SU-DHL-6 (cell line): ENCODE measurements around the gene ADGRD1.

Source experiments
- CTCF ChIP-seq: fragments of 200-600 bp; sonication (generic); IDR thresholded peaks from one replicate; pipeline ENCODE4 v1.5.1; 2017; ENCODE audit warnings: antibody characterized with exemption, mild to moderate bottlenecking, low read length, moderate library complexity; ENCODE audit not compliant: insufficient read depth, poor library complexity, severe bottlenecking
- EZH2phosphoT487 ChIP-seq: fragments of 200-600 bp; sonication (generic), shearing (Covaris generic); conservative IDR thresholded peaks from 2 replicates; pipeline ENCODE4 v1.6.1; 2018; ENCODE audit warnings: mild to moderate bottlenecking, antibody characterized with exemption, low read length, moderate library complexity, mixed read lengths

- TF ChIP-seq CTCF (no peak), EZH2phosphoT487 (no peak)
Measured at GRCh38 chr12:130990034-130990433, 36.3 kb downstream of the ADGRD1 start.
